ENCODE results near the gene FRY. TPM values are rescaled to one million over a fixed set of nuclear protein-coding genes. Genes with fewer than 3 reads are reported as not detected.

FRY gene
- polyA plus RNA-seq, 3 donors = 53.5 to 59.8 (median 58.9) TPM

- peak in 2 of 3 donors; percentile 47 to 61 for DNase-seq (ENCODE audit: low read depth in 3 of 3, low spot score in 2 of 3)
These were observed 253.5 kb downstream of the FRY start for GRCh38 chr13:32284927-32285632.

DNA sequence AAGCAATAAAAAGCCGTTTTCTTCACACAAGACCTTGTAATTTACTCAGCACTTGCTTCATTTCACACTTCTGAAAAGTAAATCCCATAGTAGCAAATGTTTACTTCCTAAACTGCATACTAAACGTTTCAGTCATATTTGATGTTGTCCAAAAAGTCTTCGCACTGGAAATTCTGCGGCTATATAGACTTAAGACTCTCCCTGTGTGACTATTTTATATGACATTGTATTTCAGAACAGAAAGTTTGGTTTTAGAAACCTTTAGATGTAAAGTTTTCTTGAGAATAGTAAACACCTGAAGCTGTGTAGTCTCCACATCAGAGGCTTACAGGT lies 254.0 kb downstream of the FRY start:
- DNase-seq (ENCODE audit: low read depth in 3 of 3, low spot score in 2 of 3) = no peak

DNA sequence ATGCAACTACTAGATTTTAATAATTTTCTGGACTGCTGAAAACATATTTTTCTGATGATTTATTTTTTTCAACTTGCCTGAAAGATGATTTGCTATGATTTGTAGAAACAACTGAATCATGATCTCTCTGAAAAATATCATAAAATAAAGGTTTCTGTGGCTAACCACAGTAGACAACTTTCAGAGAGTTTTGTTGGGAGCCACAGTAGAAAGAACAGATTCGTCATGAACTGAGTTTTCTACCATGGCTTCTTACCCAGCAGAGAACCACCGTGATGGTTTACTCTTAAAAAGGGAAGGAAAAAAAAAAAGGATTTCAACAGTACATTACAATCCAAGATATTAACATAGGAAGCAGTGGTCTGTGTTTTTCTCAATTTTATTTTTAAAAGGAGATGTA lies 265.6 kb downstream of the FRY start:
- DNase-seq (ENCODE audit: low read depth in 3 of 3, low spot score in 2 of 3) = no peak

GRCh38 chr13:32298695-32299094 lies 267.1 kb downstream of the FRY start:
- DNase-seq (ENCODE audit: low read depth in 3 of 3, low spot score in 2 of 3) = no peak

DNA sequence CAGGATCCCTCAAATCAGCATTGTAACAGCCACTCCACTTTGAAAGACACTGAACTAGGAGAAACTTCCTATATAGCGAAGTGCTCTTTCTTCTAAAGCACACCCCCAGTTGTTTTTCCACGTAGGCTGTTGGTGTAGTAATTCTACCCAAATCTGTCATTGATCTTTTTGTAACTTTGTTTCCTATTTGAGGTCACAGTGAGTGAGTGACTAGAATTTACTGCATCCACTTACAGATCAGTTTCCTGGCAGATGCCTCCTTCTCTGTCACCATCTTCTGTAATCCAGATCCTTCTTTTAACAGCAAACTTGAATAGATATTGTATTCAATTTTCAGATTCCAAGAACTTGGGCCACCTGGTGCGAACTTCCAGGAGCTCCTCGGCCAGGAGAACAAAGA lies 268.3 kb downstream of the FRY start:
- DNase-seq (ENCODE audit: low read depth in 3 of 3, low spot score in 2 of 3) = no peak

DNA sequence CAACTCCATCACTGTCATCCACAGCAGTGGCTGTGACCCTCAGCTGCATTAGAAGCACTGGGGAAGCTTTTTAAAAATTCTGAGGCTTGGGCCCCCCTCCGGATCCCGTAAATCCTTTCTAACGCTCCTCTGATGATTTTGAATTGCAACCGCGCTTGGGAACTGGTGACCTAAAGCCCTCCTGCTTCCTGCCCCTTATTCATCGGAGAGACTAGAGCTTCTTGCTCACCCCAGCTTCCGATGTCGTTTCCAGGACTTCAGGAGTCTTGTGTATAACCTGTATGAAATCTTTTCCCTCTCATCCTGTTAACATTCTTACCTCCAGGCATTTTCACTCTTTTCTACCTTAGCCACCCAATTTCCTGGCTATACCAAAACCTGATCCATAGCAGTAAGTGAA lies 268.8 kb downstream of the FRY start:
- DNase-seq (ENCODE audit: low read depth in 3 of 3, low spot score in 2 of 3) = no peak

DNA sequence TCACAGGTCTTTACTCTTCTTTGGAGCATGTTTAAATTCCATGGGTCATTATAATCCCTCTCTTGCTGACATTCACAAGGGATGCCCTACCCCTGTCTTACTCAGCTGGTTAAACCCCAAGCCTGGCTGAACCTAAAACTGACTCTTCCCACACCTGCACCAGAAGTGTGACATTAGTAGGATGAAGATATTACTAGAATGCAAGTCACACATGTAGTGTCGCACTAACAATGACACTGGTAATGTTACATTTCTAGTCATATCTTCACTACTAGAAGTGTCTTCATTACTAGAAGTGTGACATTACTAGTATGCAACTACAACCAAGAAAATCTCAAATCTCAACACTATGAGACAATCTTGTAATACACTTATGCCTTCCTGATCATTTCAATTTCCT lies 269.3 kb downstream of the FRY start:
- DNase-seq (ENCODE audit: low read depth in 3 of 3, low spot score in 2 of 3) = no peak

DNA sequence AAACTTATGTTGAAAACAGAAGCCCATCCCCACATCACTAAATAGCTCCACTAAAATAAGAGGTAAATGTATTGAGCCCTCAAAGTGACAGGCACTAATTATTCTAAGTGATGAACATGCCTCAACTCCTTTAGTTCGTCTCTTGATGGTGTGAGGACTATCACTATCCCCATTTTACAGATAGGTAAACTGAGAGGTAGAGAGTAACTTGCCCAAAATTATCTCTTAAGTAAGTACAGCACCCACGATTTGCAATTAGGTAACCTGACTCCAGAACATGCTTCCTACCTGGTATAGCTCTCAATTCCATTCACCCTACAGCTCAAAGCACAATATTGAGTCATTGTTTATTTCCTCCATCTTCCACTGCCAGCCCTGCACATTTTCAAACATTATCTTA lies 270.9 kb downstream of the FRY start:
- DNase-seq (ENCODE audit: low read depth in 3 of 3, low spot score in 2 of 3) = no peak

- no peak for DNase-seq (ENCODE audit: low read depth in 3 of 3, low spot score in 2 of 3)
These were observed 274.1 kb downstream of the FRY start for GRCh38 chr13:32305646-32306045.

DNA sequence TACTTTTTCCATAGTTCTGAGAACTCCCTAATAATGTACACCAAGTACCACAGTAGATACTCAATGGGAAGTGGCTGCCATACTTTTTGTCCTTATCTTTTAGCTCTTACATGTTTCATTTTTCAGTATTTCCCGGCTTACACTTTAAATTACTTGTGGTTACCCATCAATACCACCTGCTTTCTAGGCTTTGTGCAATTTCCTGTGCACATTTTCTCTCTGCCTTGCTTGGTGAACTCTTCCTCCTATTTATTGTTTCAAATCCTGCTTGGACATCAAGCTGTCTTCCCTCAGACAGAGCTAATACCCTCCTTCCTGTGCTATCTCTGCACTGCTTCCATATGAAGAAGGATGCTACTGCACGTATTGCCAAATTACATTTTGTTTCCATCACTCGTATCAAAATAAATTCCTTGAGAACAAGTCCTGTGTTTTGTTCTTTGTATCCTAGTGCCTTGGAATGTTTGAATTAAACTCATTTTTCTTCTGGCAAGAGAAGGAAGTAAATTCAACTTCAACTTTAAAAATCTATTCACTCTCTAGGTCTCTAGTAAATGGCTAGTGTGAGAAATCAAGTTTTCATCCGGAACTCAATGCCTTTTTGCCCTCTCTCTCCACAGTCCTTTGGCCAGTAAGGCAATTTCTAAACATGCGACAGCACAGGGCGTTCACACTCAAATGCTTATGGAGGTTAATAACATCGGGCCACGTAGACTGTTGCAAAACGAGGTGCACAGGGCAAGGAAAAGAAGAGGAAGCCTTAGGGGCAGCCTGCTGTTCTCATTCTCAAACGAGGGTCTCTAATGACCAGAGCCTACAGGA lies 277.9 kb downstream of the FRY start:
- no peak for DNase-seq (ENCODE audit: low read depth in 3 of 3, low spot score in 2 of 3)

DNA sequence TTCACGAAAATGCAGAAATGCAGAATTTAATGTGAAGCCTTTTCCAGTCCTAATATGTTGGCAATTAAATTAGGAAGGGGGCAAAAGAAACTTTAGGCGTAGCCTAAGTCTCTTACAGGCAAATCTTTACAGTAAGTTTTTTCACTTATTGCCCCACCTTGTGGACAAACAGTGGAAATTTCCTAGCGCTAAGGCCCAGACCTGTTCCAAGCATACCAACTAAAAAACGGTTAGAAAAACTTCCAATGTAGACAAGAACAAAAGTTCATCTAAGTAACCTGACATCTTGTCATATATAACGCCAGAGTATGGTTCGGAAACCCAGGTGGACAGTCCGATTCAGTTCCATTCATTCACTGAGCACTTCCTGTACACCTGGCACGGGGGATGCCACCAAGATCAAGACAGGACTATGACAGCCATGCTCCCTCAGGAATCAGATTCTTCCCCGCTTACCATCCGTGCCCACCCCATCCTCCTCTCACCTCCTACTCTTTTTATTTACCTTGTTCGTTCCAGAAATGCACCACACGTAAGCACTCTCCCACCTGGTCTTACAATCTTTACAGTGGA lies 278.6 kb downstream of the FRY start:
- peak; percentile 37 to 52 (median 40) for DNase-seq (ENCODE audit: low read depth in 3 of 3, low spot score in 2 of 3)

DNA sequence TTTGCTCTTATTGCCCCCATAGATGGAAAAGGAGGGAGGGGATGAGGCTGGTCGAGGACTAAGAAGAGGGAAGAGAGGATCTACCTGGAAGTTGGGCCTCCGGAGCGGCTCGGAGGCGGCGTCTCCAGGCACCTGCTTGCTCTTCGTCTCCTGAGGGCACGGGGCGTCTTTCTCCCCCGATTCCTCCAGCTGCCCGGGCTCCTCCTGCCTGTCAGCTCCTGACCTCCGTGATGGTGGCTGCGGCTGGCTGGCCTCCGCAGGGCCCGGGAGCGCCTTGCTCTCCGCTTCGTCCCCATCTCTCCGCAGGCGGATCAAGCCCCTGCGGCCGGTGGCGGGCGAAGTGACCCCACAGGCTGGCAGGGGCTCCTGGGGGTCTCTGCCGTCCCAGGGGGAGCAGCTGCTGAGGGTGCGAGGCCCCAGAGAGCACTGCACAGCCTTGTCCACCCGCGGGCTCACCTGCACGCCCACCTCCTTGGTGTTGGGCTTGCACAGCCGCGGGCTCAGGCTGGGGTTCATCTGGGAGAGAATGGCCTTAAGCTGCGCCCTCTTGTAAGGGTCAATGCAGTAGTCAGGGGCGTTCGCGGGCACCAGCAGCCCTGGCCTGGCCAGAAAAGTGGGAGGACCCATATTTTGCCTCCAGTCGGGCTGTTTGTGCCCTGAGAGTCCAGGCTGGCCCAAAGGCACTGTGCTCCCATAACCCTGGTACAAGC lies 279.8 kb downstream of the FRY start:
- DNase-seq (ENCODE audit: low read depth in 3 of 3, low spot score in 2 of 3) = no peak

GRCh38 chr13:32314271-32315237 lies 283.0 kb downstream of the FRY start:
- peak in 2 of 3 donors; percentile 42 to 55 for DNase-seq (ENCODE audit: low read depth in 3 of 3, low spot score in 2 of 3)

- peak; percentile 74 to 80 (median 74) for DNase-seq (ENCODE audit: low read depth in 3 of 3, low spot score in 2 of 3)
These were observed 283.9 kb downstream of the FRY start, which contains the start of the genes BRCA2 and ZAR1L for GRCh38 chr13:32315238-32316027. Gene BRCA2, plus strand, starts transcription at chr13:32315508. Its CDS starts 953 bp downstream, at chr13:32316461. Gene ZAR1L, minus strand, starts transcription at chr13:32315363. Its CDS starts 3,438 bp downstream, at chr13:32311925.

DNA sequence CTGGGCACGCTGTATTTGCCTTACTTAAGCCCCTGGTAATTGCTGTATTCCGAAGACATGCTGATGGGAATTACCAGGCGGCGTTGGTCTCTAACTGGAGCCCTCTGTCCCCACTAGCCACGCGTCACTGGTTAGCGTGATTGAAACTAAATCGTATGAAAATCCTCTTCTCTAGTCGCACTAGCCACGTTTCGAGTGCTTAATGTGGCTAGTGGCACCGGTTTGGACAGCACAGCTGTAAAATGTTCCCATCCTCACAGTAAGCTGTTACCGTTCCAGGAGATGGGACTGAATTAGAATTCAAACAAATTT lies 284.4 kb downstream of the FRY start:
- peak in 1 of 3 donors; percentile 76 for DNase-seq (ENCODE audit: low read depth in 3 of 3, low spot score in 2 of 3)

DNA sequence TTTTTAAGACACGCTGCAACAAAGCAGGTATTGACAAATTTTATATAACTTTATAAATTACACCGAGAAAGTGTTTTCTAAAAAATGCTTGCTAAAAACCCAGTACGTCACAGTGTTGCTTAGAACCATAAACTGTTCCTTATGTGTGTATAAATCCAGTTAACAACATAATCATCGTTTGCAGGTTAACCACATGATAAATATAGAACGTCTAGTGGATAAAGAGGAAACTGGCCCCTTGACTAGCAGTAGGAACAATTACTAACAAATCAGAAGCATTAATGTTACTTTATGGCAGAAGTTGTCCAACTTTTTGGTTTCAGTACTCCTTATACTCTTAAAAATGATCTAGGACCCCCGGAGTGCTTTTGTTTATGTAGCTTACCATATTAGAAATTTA lies 284.9 kb downstream of the FRY start:
- DNase-seq (ENCODE audit: low read depth in 3 of 3, low spot score in 2 of 3) = peak in 1 of 3 donors; percentile 1

DNA sequence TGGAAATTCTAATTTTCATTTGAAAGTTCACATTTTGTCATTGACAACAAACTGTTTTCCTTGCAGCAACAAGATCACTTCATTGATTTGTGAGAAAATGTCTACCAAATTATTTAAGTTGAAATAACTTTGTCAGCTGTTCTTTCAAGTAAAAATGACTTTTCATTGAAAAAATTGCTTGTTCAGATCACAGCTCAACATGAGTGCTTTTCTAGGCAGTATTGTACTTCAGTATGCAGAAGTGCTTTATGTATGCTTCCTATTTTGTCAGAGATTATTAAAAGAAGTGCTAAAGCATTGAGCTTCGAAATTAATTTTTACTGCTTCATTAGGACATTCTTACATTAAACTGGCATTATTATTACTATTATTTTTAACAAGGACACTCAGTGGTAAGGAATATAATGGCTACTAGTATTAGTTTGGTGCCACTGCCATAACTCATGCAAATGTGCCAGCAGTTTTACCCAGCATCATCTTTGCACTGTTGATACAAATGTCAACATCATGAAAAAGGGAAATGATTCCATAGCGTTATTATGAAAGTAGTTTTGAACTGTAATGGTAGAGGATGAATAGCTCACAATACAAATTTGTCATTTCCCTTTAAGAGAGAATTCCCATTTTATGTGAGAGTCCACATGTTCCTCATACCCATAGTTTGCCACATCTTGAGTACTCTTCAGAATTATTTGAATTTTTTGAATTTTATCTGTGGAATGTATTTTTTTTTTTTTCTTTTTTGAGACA lies 286.3 kb downstream of the FRY start:
- no peak for DNase-seq (ENCODE audit: low read depth in 3 of 3, low spot score in 2 of 3)

GRCh38 chr13:32320528-32320927 lies 289.0 kb downstream of the FRY start:
- DNase-seq (ENCODE audit: low read depth in 3 of 3, low spot score in 2 of 3) = no peak

GRCh38 chr13:32323912-32324311 lies 292.3 kb downstream of the FRY start:
- DNase-seq (ENCODE audit: low read depth in 3 of 3, low spot score in 2 of 3) = no peak
